GM12891 (cell line): ENCODE data around the gene VSX1.

Experiments used
- PAX5 ChIP-seq: IDR thresholded peaks from 2 replicates; pipeline ENCODE4 v1.6.1; 2011; ENCODE audit warnings: low read length, moderate library complexity, mild to moderate bottlenecking; ENCODE audit not compliant: insufficient read depth, severe bottlenecking
- POLR2A ChIP-seq: IDR thresholded peaks from 2 replicates; pipeline ENCODE4 v1.6.1; 2011; ENCODE audit warnings: low read depth, low read length, control low read depth
- POLR2AphosphoS5 ChIP-seq: IDR thresholded peaks from 2 replicates; pipeline ENCODE4 v1.6.1; 2011; ENCODE audit warnings: low read depth, low read length, control low read depth
- POU2F2 ChIP-seq: IDR thresholded peaks from 2 replicates; pipeline ENCODE4 v1.6.1; 2011; ENCODE audit warnings: low read depth, mild to moderate bottlenecking, control low read depth, low read length, moderate library complexity
- SPI1 ChIP-seq: IDR thresholded peaks from 2 replicates; pipeline ENCODE4 v1.6.1; 2011; ENCODE audit warnings: low read depth, low read length, control low read depth
- TAF1 ChIP-seq: IDR thresholded peaks from 2 replicates; pipeline ENCODE4 v1.6.1; 2011; ENCODE audit warnings: low read depth, low read length, control low read depth

DNA sequence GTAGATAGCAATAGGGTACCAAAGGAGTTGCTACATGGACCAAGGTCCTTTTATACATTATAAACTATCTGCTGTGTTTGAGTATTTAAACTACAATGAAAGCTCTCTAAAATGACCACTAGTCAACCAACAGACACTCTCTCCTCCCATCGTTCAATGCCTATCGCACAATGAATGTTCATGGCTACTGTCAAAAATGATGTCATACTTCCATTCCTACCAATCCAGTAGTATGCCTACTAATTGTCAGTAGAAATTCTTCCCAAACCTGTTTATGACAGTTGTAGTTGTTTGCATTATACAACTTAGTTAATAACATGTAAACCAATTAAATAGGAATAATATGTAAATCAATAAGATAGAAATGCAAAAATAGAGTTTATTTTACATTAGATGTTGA, 39.0 kb upstream of the VSX1 start:
- TF ChIP-seq POLR2A, result no peak
- TF ChIP-seq POLR2AphosphoS5, result no peak
- no peak for TF ChIP-seq TAF1
- no peak for TF ChIP-seq SPI1
- no peak for TF ChIP-seq POU2F2
- no peak for TF ChIP-seq PAX5
